MM.1S (cell line): ENCODE results near the gene BBX.

Experiments used
- CTCF ChIP-seq: fragments of 300-600 bp; sonication (generic); IDR thresholded peaks from 2 replicates; pipeline ENCODE4 v1.5.1; 2016; ENCODE audit warnings: antibody characterized with exemption, low read length, mixed read lengths
- EZH2 ChIP-seq: fragments of 300-600 bp; sonication (generic); optimal IDR thresholded peaks from 2 replicates; pipeline ENCODE3; 2017; ENCODE audit warnings: low read depth, mild to moderate bottlenecking, antibody characterized with exemption, low read length, mixed read lengths
- EZH2phosphoT487 ChIP-seq: fragments of 300-600 bp; sonication (generic); IDR thresholded peaks from 2 replicates; pipeline ENCODE4 v1.6.1; 2018; ENCODE audit warnings: antibody characterized with exemption, low read length

DNA sequence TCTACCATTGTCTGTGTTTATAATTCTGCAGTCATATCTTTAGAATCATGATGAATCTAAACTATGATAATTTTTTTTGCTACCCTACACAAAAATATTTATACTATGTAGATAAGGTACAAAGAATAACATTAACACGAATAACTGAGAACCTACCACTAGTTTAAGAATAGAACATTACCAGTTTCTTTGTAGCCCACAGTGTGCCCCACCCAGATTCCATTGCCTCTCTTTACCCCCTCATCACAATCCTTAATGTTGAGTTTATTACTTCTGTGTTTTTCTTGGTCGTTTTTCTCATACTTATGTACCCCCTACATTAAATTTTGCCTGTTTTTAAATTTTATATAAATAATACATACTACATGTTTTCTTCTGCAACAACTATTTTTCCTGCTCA is 140.5 kb downstream of the BBX start:
- no peak for TF ChIP-seq CTCF
- TF ChIP-seq EZH2phosphoT487, result no peak
- no peak for TF ChIP-seq EZH2
